ENCODE data around the gene RERE. TPM values are rescaled to one million over a fixed set of nuclear protein-coding genes. Genes with fewer than 3 reads are reported as not detected.

RERE gene
- total RNA-seq, 3 donors from 2014 or later = 99.5 to 204 (median 174) TPM

DNA sequence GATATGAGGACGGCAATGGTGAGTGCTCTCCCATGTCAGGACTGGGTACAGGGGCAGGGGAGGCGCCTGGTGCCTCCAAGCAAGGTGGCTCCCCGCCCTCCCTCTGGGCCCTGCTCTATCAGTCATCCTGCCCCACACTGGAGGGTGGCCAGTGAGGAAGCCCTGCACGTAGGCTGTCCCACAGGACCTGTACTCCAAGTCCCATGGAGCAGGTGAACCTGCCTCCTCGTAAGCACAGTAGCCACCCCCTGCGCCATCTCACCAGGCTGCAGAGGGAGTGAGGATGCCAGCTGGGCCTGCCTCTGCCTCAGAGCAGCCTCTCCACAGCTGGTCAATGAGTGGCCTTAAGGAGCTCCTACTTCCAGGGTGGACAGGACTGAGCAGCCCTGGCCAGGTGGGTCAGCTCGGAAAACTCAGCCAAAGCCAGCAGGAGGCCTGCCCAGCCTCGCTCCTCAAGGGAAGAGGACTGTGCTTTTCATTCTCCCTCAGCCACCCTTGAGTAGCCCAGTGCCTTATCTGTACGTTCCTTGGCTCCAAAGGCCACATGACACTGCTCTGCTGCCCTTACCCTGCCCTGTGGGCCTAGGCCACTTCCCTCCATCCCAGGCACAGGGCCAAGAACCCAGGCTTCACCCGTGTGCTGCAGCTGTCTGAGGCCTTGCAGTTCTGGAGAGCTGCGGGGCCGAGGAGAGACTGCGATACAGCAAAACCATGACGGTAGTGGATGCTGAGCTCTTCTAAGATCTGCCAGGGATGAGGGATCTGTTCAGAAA, 459.9 kb downstream of the RERE start:
- H3K36me3 ChIP-seq (ENCODE audit: low read depth) = peaks cover 28% of the 10 kb centered on the region
- TF ChIP-seq, protein P1, sequence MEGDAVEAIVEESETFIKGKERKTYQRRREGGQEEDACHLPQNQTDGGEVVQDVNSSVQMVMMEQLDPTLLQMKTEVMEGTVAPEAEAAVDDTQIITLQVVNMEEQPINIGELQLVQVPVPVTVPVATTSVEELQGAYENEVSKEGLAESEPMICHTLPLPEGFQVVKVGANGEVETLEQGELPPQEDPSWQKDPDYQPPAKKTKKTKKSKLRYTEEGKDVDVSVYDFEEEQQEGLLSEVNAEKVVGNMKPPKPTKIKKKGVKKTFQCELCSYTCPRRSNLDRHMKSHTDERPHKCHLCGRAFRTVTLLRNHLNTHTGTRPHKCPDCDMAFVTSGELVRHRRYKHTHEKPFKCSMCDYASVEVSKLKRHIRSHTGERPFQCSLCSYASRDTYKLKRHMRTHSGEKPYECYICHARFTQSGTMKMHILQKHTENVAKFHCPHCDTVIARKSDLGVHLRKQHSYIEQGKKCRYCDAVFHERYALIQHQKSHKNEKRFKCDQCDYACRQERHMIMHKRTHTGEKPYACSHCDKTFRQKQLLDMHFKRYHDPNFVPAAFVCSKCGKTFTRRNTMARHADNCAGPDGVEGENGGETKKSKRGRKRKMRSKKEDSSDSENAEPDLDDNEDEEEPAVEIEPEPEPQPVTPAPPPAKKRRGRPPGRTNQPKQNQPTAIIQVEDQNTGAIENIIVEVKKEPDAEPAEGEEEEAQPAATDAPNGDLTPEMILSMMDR (IDR thresholded peaks at IDR 0.05) = no peak
- no peak for DNase-seq
- intact Hi-C loops (cut with DNase I, micrococcal nuclease) = no loop called here
- H3K4me1 ChIP-seq (ENCODE audit: low read depth) = no peaks in the 10 kb centered on the region
- no peak for ATAC-seq
- H3K4me3 ChIP-seq = no peak overlapping the region
- no peaks in the 10 kb centered on the region for H3K9me3 ChIP-seq

DNA sequence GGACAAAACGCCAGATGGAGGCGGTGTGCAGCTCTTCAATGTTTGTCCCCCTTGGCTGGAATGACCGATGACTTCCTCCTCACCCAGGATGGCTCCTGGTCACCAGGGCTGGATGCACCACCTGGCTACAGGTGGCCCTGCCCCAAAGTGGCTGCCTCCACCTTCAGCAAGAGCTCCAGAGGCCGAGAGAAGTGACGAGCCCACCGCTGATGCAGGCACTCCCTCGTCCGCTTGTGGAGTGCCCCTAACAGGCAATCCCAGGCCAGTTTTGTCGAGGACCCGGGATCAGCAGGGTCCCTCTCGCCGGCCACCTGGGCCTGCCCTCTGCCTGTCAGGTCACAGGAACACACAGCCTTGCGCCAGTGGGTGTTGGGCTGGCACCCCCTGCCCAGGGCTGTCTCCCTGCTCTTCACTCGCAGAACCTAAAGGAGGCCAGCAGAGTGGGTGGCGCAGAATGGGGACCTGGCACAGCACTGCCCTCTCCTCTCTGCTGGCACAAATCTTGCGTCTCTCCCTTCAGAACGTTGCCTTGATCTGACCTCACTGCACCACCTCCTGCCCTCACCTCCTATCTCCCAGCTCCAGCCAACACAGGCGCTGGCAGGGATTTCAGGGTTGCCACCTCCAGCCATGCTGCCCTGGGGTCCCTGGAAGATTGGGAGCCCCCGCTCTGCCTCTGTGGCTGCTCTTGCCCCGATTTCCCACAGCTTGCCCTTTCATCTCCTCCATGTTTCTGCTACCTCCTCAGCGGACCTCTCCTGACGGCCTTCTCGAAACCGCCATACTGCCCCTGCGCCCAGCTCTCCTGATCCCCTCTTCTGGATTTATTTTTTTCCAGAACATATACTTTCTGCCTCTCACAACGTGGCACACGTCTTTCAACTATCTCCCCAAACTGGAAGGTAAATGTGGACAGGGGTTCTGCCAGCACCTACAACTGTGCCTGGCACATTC, 460.9 kb downstream of the RERE start:
- TF ChIP-seq, protein P1 (IDR thresholded peaks at IDR 0.05) = no peak
- Histone ChIP-seq H3K36me3 (ENCODE audit: low read depth) (peaks cover 28% of the 10 kb centered on the region), H3K4me3 (no peak overlapping the region), H3K9me3 (no peaks in the 10 kb centered on the region), H3K4me1 (ENCODE audit: low read depth) (no peaks in the 10 kb centered on the region)
- no peak for DNase-seq
- ATAC-seq = no peak
- intact Hi-C loops (cut with DNase I, micrococcal nuclease) = no loop called here

DNA sequence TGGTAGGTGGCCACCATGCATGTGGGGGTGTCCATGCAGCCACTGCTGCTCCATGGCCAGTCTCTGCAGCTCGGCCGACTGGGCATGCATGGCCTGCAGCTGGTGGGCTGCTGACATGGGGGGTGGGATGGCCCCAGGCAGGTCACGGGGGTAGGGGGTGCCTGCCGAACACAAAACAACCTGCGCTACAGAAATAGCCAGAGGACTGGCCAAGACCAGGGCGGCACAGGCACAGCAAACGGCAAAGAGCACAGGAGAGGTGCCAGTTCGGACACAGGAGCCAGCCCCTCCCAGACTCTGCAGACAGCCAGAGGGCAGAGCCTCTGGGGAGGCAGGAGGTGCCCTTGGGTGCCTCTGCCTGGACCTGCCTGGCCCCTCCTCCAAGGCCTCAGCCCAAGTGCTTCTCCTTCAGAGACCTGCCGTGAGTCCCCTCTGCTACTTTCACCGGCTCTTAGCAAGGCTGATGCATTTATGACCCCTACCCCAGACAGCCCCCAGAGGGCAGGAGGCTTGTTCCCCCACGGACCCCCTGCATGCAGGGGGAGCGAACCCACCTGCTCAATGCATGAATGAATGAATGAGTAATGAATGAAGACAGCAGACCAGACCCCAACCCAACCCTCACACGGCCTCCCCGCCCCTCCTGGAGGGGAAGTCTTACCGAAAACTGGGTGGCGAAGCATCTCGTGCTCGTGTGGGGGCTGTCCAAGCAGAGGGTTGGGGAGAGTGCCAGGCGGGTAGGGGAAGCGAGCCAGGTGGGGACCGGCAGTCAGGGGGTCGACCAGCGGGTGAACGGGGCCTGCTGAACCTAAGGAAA, 461.8 kb downstream of the RERE start:
- no peaks in the 10 kb centered on the region for H3K9me3 ChIP-seq
- no peak for ATAC-seq
- no peak for DNase-seq
- H3K4me3 ChIP-seq = no peak overlapping the region
- intact Hi-C loops (cut with DNase I, micrococcal nuclease) = no loop called here
- H3K4me1 ChIP-seq (ENCODE audit: low read depth) = no peaks in the 10 kb centered on the region
- TF ChIP-seq, protein P1 (IDR thresholded peaks at IDR 0.05) = no peak
- H3K36me3 ChIP-seq (ENCODE audit: low read depth) = peaks cover 28% of the 10 kb centered on the region

DNA sequence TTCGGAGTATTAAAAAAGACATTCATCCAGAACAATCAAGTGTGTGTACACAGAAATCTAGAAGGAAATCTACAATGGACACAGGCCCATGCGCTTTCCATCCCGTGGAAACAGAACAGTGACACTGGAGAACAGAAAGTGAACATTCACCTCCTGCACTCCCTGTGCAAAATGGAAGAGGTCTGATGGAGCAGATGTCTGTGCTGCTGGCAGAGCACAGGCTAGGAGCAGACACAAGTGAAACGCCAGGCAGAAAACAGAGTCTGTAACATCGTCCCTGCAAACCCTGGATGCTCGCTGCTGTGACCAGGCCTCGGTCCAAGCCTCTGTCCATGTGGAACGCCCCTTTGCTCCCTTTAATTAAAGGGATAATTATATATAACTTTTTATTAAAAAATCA, 463.4 kb downstream of the RERE start:
- DNase-seq (no peak), ATAC-seq (no peak)
- no peak overlapping the region for H3K4me3 ChIP-seq
- no peaks in the 10 kb centered on the region for H3K9me3 ChIP-seq
- intact Hi-C loops (cut with DNase I, micrococcal nuclease) = no loop called here
- peaks cover 28% of the 10 kb centered on the region for H3K36me3 ChIP-seq (ENCODE audit: low read depth)
- TF ChIP-seq, protein P1 (IDR thresholded peaks at IDR 0.05) = no peak
- H3K4me1 ChIP-seq (ENCODE audit: low read depth) = no peaks in the 10 kb centered on the region

Data from mucosa of descending colon (tissue), 3 donors.